ENCODE results near the gene MAML1.
A peak's percentile ranks its signal among the peaks of the same experiment; 100 is the strongest.
"Not testable (repeated sequence)": the region's sequence is repeated elsewhere in the genome, so short reads cannot be mapped to it uniquely, and the experiment has no call there.

Gene MAML1

GRCh38 chr5:179732412-179732917 is at the start of gene MAML1:
TSS of gene MAML1 (plus strand) at chr5:179732822. CDS start at chr5:179733113, 291 bp downstream.
- Histone ChIP-seq H3K27me3 (ENCODE audit: control insufficient read depth, insufficient read depth, low read length) (no peaks in the 10 kb centered on the region), H3K36me3 (ENCODE audit: control insufficient read depth, insufficient read depth, low read length) (peaks cover 45% of the 10 kb centered on the region), H3K27ac (ENCODE audit: low read depth, low read length) (peak within 1 kb of the TSS; percentile 93), H3K9me3 (ENCODE audit: control insufficient read depth, insufficient read depth, low read length) (no peaks in the 10 kb centered on the region), H3K4me3 (ENCODE audit: low read depth, low read length) (peak within 1 kb of the TSS; percentile 80), H3K9ac (ENCODE audit: low read depth, low read length) (peak within 1 kb of the TSS; percentile 93), H3K4me1 (ENCODE audit: control insufficient read depth, insufficient read depth, low read length) (0 out of 2 replicates have a peak, but pooled peaks cover 3% of the 10 kb centered on the region)

- H3K27me3 ChIP-seq (ENCODE audit: control insufficient read depth, insufficient read depth, low read length); H3K4me3 ChIP-seq (ENCODE audit: low read depth, low read length); H3K9ac ChIP-seq (ENCODE audit: low read depth, low read length); H3K27ac ChIP-seq (ENCODE audit: low read depth, low read length); H3K9me3 ChIP-seq (ENCODE audit: control insufficient read depth, insufficient read depth, low read length); H3K4me1 ChIP-seq (ENCODE audit: control insufficient read depth, insufficient read depth, low read length); H3K36me3 ChIP-seq (ENCODE audit: control insufficient read depth, insufficient read depth, low read length): not testable (repeated sequence)
Observed at GRCh38 chr5:179689212-179689611, 43.4 kb upstream of the MAML1 start.

- no peaks in the 10 kb centered on the region for H3K36me3 ChIP-seq (ENCODE audit: control insufficient read depth, insufficient read depth, low read length)
- peaks cover 5% of the 10 kb centered on the region; the same call in 1 of the 2 replicates for H3K4me1 ChIP-seq (ENCODE audit: control insufficient read depth, insufficient read depth, low read length)
- H3K9ac ChIP-seq (ENCODE audit: low read depth, low read length), result no peak overlapping the region
- H3K9me3 ChIP-seq (ENCODE audit: control insufficient read depth, insufficient read depth, low read length), result no peaks in the 10 kb centered on the region
- no peak overlapping the region for H3K27ac ChIP-seq (ENCODE audit: low read depth, low read length)
- H3K27me3 ChIP-seq (ENCODE audit: control insufficient read depth, insufficient read depth, low read length), result no peaks in the 10 kb centered on the region
- no peak overlapping the region for H3K4me3 ChIP-seq (ENCODE audit: low read depth, low read length)
Observed at GRCh38 chr5:179694561-179694960, 38.1 kb upstream of the MAML1 start.

- Histone ChIP-seq H3K27me3 (ENCODE audit: control insufficient read depth, insufficient read depth, low read length) (no peaks in the 10 kb centered on the region), H3K36me3 (ENCODE audit: control insufficient read depth, insufficient read depth, low read length) (peaks cover 10% of the 10 kb centered on the region; the same call in 1 of the 2 replicates), H3K9me3 (ENCODE audit: control insufficient read depth, insufficient read depth, low read length) (no peaks in the 10 kb centered on the region), H3K27ac (ENCODE audit: low read depth, low read length) (no peak overlapping the region), H3K4me3 (ENCODE audit: low read depth, low read length) (no peak overlapping the region), H3K9ac (ENCODE audit: low read depth, low read length) (no peak overlapping the region), H3K4me1 (ENCODE audit: control insufficient read depth, insufficient read depth, low read length) (peaks cover 9% of the 10 kb centered on the region; the same call in 1 of the 2 replicates)
Observed at GRCh38 chr5:179696603-179697002, 36.0 kb upstream of the MAML1 start.

GRCh38 chr5:179697108-179697507 is 35.5 kb upstream of the MAML1 start:
- Histone ChIP-seq H3K27me3 (ENCODE audit: control insufficient read depth, insufficient read depth, low read length) (no peaks in the 10 kb centered on the region), H3K27ac (ENCODE audit: low read depth, low read length) (no peak overlapping the region), H3K4me1 (ENCODE audit: control insufficient read depth, insufficient read depth, low read length) (peaks cover 9% of the 10 kb centered on the region; the same call in 1 of the 2 replicates), H3K36me3 (ENCODE audit: control insufficient read depth, insufficient read depth, low read length) (peaks cover 10% of the 10 kb centered on the region), H3K9me3 (ENCODE audit: control insufficient read depth, insufficient read depth, low read length) (no peaks in the 10 kb centered on the region), H3K9ac (ENCODE audit: low read depth, low read length) (no peak overlapping the region), H3K4me3 (ENCODE audit: low read depth, low read length) (no peak overlapping the region)

- Histone ChIP-seq H3K4me3 (ENCODE audit: low read depth, low read length) (peak overlapping the region; percentile 87), H3K9ac (ENCODE audit: low read depth, low read length) (peak overlapping the region; percentile 96), H3K36me3 (ENCODE audit: control insufficient read depth, insufficient read depth, low read length) (peaks cover 13% of the 10 kb centered on the region), H3K27ac (ENCODE audit: low read depth, low read length) (peak overlapping the region; percentile 99)
- H3K9me3 ChIP-seq (ENCODE audit: control insufficient read depth, insufficient read depth, low read length); H3K27me3 ChIP-seq (ENCODE audit: control insufficient read depth, insufficient read depth, low read length); H3K4me1 ChIP-seq (ENCODE audit: control insufficient read depth, insufficient read depth, low read length): not testable (repeated sequence)
Observed at GRCh38 chr5:179697543-179697942, 35.1 kb upstream of the MAML1 start.

GRCh38 chr5:179697993-179698934 is 34.4 kb upstream of the MAML1 start:
- H3K27me3 ChIP-seq (ENCODE audit: control insufficient read depth, insufficient read depth, low read length), result no peaks in the 10 kb centered on the region
- H3K4me3 ChIP-seq (ENCODE audit: low read depth, low read length), result peak overlapping the region; percentile 87
- H3K9me3 ChIP-seq (ENCODE audit: control insufficient read depth, insufficient read depth, low read length), result no peaks in the 10 kb centered on the region
- peak overlapping the region; percentile 96 for H3K9ac ChIP-seq (ENCODE audit: low read depth, low read length)
- H3K36me3 ChIP-seq (ENCODE audit: control insufficient read depth, insufficient read depth, low read length), result peaks cover 16% of the 10 kb centered on the region
- H3K4me1 ChIP-seq (ENCODE audit: control insufficient read depth, insufficient read depth, low read length), result peaks cover 9% of the 10 kb centered on the region; the same call in 1 of the 2 replicates
- peak overlapping the region; percentile 99 for H3K27ac ChIP-seq (ENCODE audit: low read depth, low read length)

GRCh38 chr5:179698935-179699615 is 33.5 kb upstream of the MAML1 start, which contains the start of gene CANX:
TSS of gene CANX (plus strand) at chr5:179698967. CDS start at chr5:179705682, 6,715 bp downstream.
- Histone ChIP-seq H3K27ac (ENCODE audit: low read depth, low read length) (peak within 1 kb of the TSS; percentile 99), H3K4me1 (ENCODE audit: control insufficient read depth, insufficient read depth, low read length) (peaks cover 14% of the 10 kb centered on the region; the same call in 1 of the 2 replicates), H3K36me3 (ENCODE audit: control insufficient read depth, insufficient read depth, low read length) (peaks cover 21% of the 10 kb centered on the region), H3K4me3 (ENCODE audit: low read depth, low read length) (peak within 1 kb of the TSS; percentile 87), H3K9ac (ENCODE audit: low read depth, low read length) (peak within 1 kb of the TSS; percentile 96), H3K9me3 (ENCODE audit: control insufficient read depth, insufficient read depth, low read length) (no peaks in the 10 kb centered on the region), H3K27me3 (ENCODE audit: control insufficient read depth, insufficient read depth, low read length) (no peaks in the 10 kb centered on the region)

- Histone ChIP-seq H3K4me1 (ENCODE audit: control insufficient read depth, insufficient read depth, low read length) (peaks cover 14% of the 10 kb centered on the region; the same call in 1 of the 2 replicates), H3K9me3 (ENCODE audit: control insufficient read depth, insufficient read depth, low read length) (no peaks in the 10 kb centered on the region), H3K27me3 (ENCODE audit: control insufficient read depth, insufficient read depth, low read length) (no peaks in the 10 kb centered on the region), H3K9ac (ENCODE audit: low read depth, low read length) (peak overlapping the region; percentile 91), H3K36me3 (ENCODE audit: control insufficient read depth, insufficient read depth, low read length) (peaks cover 22% of the 10 kb centered on the region), H3K27ac (ENCODE audit: low read depth, low read length) (peak overlapping the region; percentile 82), H3K4me3 (ENCODE audit: low read depth, low read length) (peak overlapping the region; percentile 84)
Observed at GRCh38 chr5:179699616-179700237, 32.9 kb upstream of the MAML1 start.

GRCh38 chr5:179700401-179700918 is 32.2 kb upstream of the MAML1 start:
- Histone ChIP-seq H3K4me3 (ENCODE audit: low read depth, low read length) (peak overlapping the region; percentile 84), H3K27me3 (ENCODE audit: control insufficient read depth, insufficient read depth, low read length) (no peaks in the 10 kb centered on the region), H3K9ac (ENCODE audit: low read depth, low read length) (no peak overlapping the region), H3K4me1 (ENCODE audit: control insufficient read depth, insufficient read depth, low read length) (peaks cover 17% of the 10 kb centered on the region), H3K27ac (ENCODE audit: low read depth, low read length) (no peak overlapping the region), H3K9me3 (ENCODE audit: control insufficient read depth, insufficient read depth, low read length) (no peaks in the 10 kb centered on the region), H3K36me3 (ENCODE audit: control insufficient read depth, insufficient read depth, low read length) (peaks cover 22% of the 10 kb centered on the region)

All from HUES48 (cell line).